Rectal smooth muscle tissue (tissue), 1 donor: ENCODE data around the gene LAMTOR4.
"Not testable (repeated sequence)": the region's sequence is repeated elsewhere in the genome, so short reads cannot be mapped to it uniquely, and the experiment has no call there.

Experiments used
- H3K27ac ChIP-seq: one replicate; pipeline ENCODE4 v1.7.0; 2013; ENCODE audit warnings: low read depth, low read length, inconsistent platforms
- H3K27me3 ChIP-seq: one replicate; pipeline ENCODE4 v1.7.0; 2013; ENCODE audit warnings: low read length; ENCODE audit not compliant: control insufficient read depth, insufficient read depth
- H3K36me3 ChIP-seq: one replicate; pipeline ENCODE4 v1.7.0; 2013; ENCODE audit warnings: low read length; ENCODE audit not compliant: control insufficient read depth, insufficient read depth
- H3K4me1 ChIP-seq: one replicate; pipeline ENCODE4 v1.7.0; 2013; ENCODE audit warnings: low read length; ENCODE audit not compliant: control insufficient read depth, insufficient read depth
- H3K4me3 ChIP-seq: one replicate; pipeline ENCODE4 v1.7.0; 2013; ENCODE audit warnings: low read length
- H3K9ac ChIP-seq: one replicate; pipeline ENCODE4 v1.7.0; 2013; ENCODE audit warnings: low read length

LAMTOR4 gene

GRCh38 chr7:100126931-100127865 is 21.5 kb upstream of the LAMTOR4 start, which contains the start of gene MBLAC1:
Gene MBLAC1, plus strand, starts transcription at chr7:100126967. Its CDS starts 429 bp downstream, at chr7:100127396.
- H3K9ac ChIP-seq = peak within 1 kb of the TSS; percentile 81
- H3K36me3 ChIP-seq = no peaks in the 10 kb centered on the region
- H3K4me3 ChIP-seq = peak within 1 kb of the TSS; percentile 94
- H3K27ac ChIP-seq = peak within 1 kb of the TSS; percentile 97
- no peaks in the 10 kb centered on the region for H3K27me3 ChIP-seq
- peaks cover 3% of the 10 kb centered on the region for H3K4me1 ChIP-seq

GRCh38 chr7:100127866-100128636 is 20.7 kb upstream of the LAMTOR4 start:
- peak overlapping the region; percentile 97 for H3K27ac ChIP-seq
- peak overlapping the region; percentile 81 for H3K9ac ChIP-seq
- H3K4me3 ChIP-seq = peak overlapping the region; percentile 94
- H3K36me3 ChIP-seq = no peaks in the 10 kb centered on the region
- peaks cover 3% of the 10 kb centered on the region for H3K4me1 ChIP-seq
- H3K27me3 ChIP-seq = no peaks in the 10 kb centered on the region

- Histone ChIP-seq H3K9ac (no peak overlapping the region), H3K27me3 (no peaks in the 10 kb centered on the region), H3K36me3 (no peaks in the 10 kb centered on the region), H3K4me3 (no peak overlapping the region), H3K4me1 (peaks cover 3% of the 10 kb centered on the region), H3K27ac (no peak overlapping the region)
Observed at GRCh38 chr7:100128637-100128963, 20.1 kb upstream of the LAMTOR4 start.

GRCh38 chr7:100130220-100130607 is 18.5 kb upstream of the LAMTOR4 start:
- H3K4me3 ChIP-seq, H3K9ac ChIP-seq, H3K27ac ChIP-seq, H3K27me3 ChIP-seq, H3K36me3 ChIP-seq, H3K4me1 ChIP-seq: not testable (repeated sequence)

- peak overlapping the region; percentile 27 for H3K9ac ChIP-seq
- H3K4me1 ChIP-seq = peaks cover 3% of the 10 kb centered on the region
- no peaks in the 10 kb centered on the region for H3K36me3 ChIP-seq
- peak overlapping the region; percentile 29 for H3K4me3 ChIP-seq
- no peaks in the 10 kb centered on the region for H3K27me3 ChIP-seq
- no peak overlapping the region for H3K27ac ChIP-seq
Observed at GRCh38 chr7:100130608-100131453, 17.9 kb upstream of the LAMTOR4 start.

- Histone ChIP-seq H3K9ac (no peak overlapping the region), H3K4me3 (no peak overlapping the region), H3K36me3 (no peaks in the 10 kb centered on the region), H3K27ac (no peak overlapping the region), H3K27me3 (no peaks in the 10 kb centered on the region), H3K4me1 (peaks cover 3% of the 10 kb centered on the region)
Observed at GRCh38 chr7:100132126-100132525, 16.6 kb upstream of the LAMTOR4 start.

- Histone ChIP-seq H3K27me3 (no peaks in the 10 kb centered on the region), H3K4me3 (no peak overlapping the region), H3K36me3 (no peaks in the 10 kb centered on the region), H3K4me1 (peaks cover 3% of the 10 kb centered on the region), H3K9ac (no peak overlapping the region), H3K27ac (no peak overlapping the region)
Observed at GRCh38 chr7:100132697-100133151, 16.0 kb upstream of the LAMTOR4 start.

- H3K27ac ChIP-seq = no peak overlapping the region
- H3K36me3 ChIP-seq = no peaks in the 10 kb centered on the region
- no peak overlapping the region for H3K9ac ChIP-seq
Observed at GRCh38 chr7:100137851-100138760, 10.6 kb upstream of the LAMTOR4 start.

GRCh38 chr7:100141555-100141949 is 7.2 kb upstream of the LAMTOR4 start:
- Histone ChIP-seq H3K36me3 (no peaks in the 10 kb centered on the region), H3K4me1 (no peaks in the 10 kb centered on the region), H3K4me3 (no peak overlapping the region), H3K27ac (no peak overlapping the region), H3K9ac (no peak overlapping the region), H3K27me3 (no peaks in the 10 kb centered on the region)

More at GRCh38 chr7:100137851-100138760, 10.6 kb upstream of the LAMTOR4 start:
- H3K27me3 ChIP-seq = no peaks in the 10 kb centered on the region
- no peak overlapping the region for H3K4me3 ChIP-seq
- no peaks in the 10 kb centered on the region for H3K4me1 ChIP-seq

- Histone ChIP-seq H3K36me3 (no peaks in the 10 kb centered on the region), H3K4me3 (no peak overlapping the region), H3K9ac (no peak overlapping the region), H3K4me1 (no peaks in the 10 kb centered on the region), H3K27me3 (no peaks in the 10 kb centered on the region), H3K27ac (no peak overlapping the region)
Observed at GRCh38 chr7:100142461-100142860, 6.3 kb upstream of the LAMTOR4 start.

GRCh38 chr7:100146350-100146749 is 2.4 kb upstream of the LAMTOR4 start:
- H3K4me1 ChIP-seq, H3K27ac ChIP-seq, H3K27me3 ChIP-seq, H3K4me3 ChIP-seq, H3K36me3 ChIP-seq, H3K9ac ChIP-seq: not testable (repeated sequence)
